ENCODE results near the gene CEP78.

- TF ChIP-seq CTCF (IDR thresholded peaks at IDR 0.05) (no peak), POLR2AphosphoS5 (IDR thresholded peaks at IDR 0.05) (no peak)
Observed at GRCh38 chr9:78218890-78219289, 17.0 kb upstream of the CEP78 start.
